ENCODE data around the gene PPFIA2. TPM values are rescaled to one million over a fixed set of nuclear protein-coding genes. Genes with fewer than 3 reads are reported as not detected.

The PPFIA2 gene
- total RNA-seq, 1 experiment from 2014 or later, result 1.1 TPM

- H3K27me3 Mint-ChIP-seq (ENCODE audit: low read depth), result no peaks in the 10 kb centered on the region
- DNase-seq (ENCODE audit: low spot score), result no peak
- ChIA-PET POLR2A (no interaction called here), CTCF (no interaction called here)
- H3K9me3 Mint-ChIP-seq, result no peaks in the 10 kb centered on the region
- H3K4me3 Mint-ChIP-seq, result no peak overlapping the region
- TF ChIP-seq RORB (CRISPR knock-in tag; IDR thresholded peaks at IDR 0.05) (no peak), GRHL2 (CRISPR knock-in tag; IDR thresholded peaks at IDR 0.05; ENCODE audit: insufficient replicate concordance, severe bottlenecking) (no peak), GTF2I (CRISPR knock-in tag; conservative IDR thresholded peaks at IDR 0.05) (no peak)
- no peaks in the 10 kb centered on the region for H3K4me1 Mint-ChIP-seq
- no peaks in the 10 kb centered on the region for H3K36me3 Mint-ChIP-seq
- ATAC-seq, result no peak
- H3K27ac Mint-ChIP-seq, result no peak overlapping the region
Measured at GRCh38 chr12:81375969-81376368, 383.2 kb downstream of the PPFIA2 start.

- Mint-ChIP-seq H3K4me3 (no peak overlapping the region), H3K27me3 (ENCODE audit: low read depth) (no peaks in the 10 kb centered on the region; the same call in 1 of the 2 replicates), H3K9me3 (no peaks in the 10 kb centered on the region), H3K27ac (no peak overlapping the region), H3K36me3 (no peaks in the 10 kb centered on the region), H3K4me1 (no peaks in the 10 kb centered on the region)
- ChIA-PET POLR2A (no interaction called here), CTCF (no interaction called here)
- no peak for TF ChIP-seq STAT6 (CRISPR knock-in tag; conservative IDR thresholded peaks at IDR 0.05; ENCODE audit: low read depth)
- no peak for TF ChIP-seq PREB (CRISPR knock-in tag; IDR thresholded peaks at IDR 0.05; ENCODE audit: borderline replicate concordance)
- no peak for TF ChIP-seq MLX (CRISPR knock-in tag; IDR thresholded peaks at IDR 0.05)
- TF ChIP-seq GRHL2 (CRISPR knock-in tag; IDR thresholded peaks at IDR 0.05; ENCODE audit: insufficient replicate concordance, severe bottlenecking), result no peak
- no peak for TF ChIP-seq ZNF219 (CRISPR knock-in tag; IDR thresholded peaks at IDR 0.05; ENCODE audit: borderline replicate concordance)
- TF ChIP-seq ATF3 (CRISPR knock-in tag; conservative IDR thresholded peaks at IDR 0.05), result no peak
- TF ChIP-seq ESRRA (CRISPR knock-in tag; IDR thresholded peaks at IDR 0.05; ENCODE audit: borderline replicate concordance), result no peak
- TF ChIP-seq RELA (CRISPR knock-in tag; IDR thresholded peaks at IDR 0.05; ENCODE audit: borderline replicate concordance), result no peak
- no peak for TF ChIP-seq MAX (CRISPR knock-in tag; IDR thresholded peaks at IDR 0.05)
- TF ChIP-seq CTCF (IDR thresholded peaks at IDR 0.05), result no peak
- TF ChIP-seq CBFB (CRISPR knock-in tag; IDR thresholded peaks at IDR 0.05; ENCODE audit: low read depth), result no peak
- no peak for TF ChIP-seq CDX4 (CRISPR knock-in tag; IDR thresholded peaks at IDR 0.05; ENCODE audit: borderline replicate concordance)
- TF ChIP-seq FOXK1 (CRISPR knock-in tag; IDR thresholded peaks at IDR 0.05), result no peak
- TF ChIP-seq TEAD4 (CRISPR knock-in tag; IDR thresholded peaks at IDR 0.05), result no peak
- no peak for TF ChIP-seq ZNF416 (CRISPR knock-in tag; IDR thresholded peaks at IDR 0.05)
- no peak for TF ChIP-seq ZNF425 (CRISPR knock-in tag; conservative IDR thresholded peaks at IDR 0.05)
- no peak for TF ChIP-seq JUN (CRISPR knock-in tag; IDR thresholded peaks at IDR 0.05)
- TF ChIP-seq E2F5 (CRISPR knock-in tag; IDR thresholded peaks at IDR 0.05), result no peak
- DNase-seq (ENCODE audit: low spot score) (no peak), ATAC-seq (no peak)
Measured at GRCh38 chr12:81370456-81370855, 388.7 kb downstream of the PPFIA2 start.

Data from WTC11 (cell line).